Erythroblast (primary cell): ENCODE measurements around the gene ARHGAP29.

ENCODE experiments used
- GATA1 ChIP-seq: IDR thresholded peaks from 2 replicates; pipeline ENCODE4 v1.6.1; 2011; ENCODE audit warnings: low read depth, mild to moderate bottlenecking, control low read depth, low read length, moderate library complexity
- POLR2A ChIP-seq: IDR thresholded peaks from 2 replicates; pipeline ENCODE4 v1.6.1; 2011; ENCODE audit warnings: mild to moderate bottlenecking, low read length

- TF ChIP-seq GATA1, result no peak
- no peak for TF ChIP-seq POLR2A
Measured at GRCh38 chr1:94244816-94245215, 7.4 kb upstream of the ARHGAP29 start.
